Gastrocnemius medialis (tissue), 4 donors: ENCODE data around the gene HPF1.

Experiments used
- CTCF ChIP-seq, 5 experiments: fragments of 450-650 bp in 3 of 5; fragments of 200-600 bp in 2 of 5; sonication (generic) in 2 of 5; IDR thresholded peaks in 4 of 5; conservative IDR thresholded peaks in 1 of 5; 1 replicate in 4 of 5; 2 replicates in 1 of 5; pipeline ENCODE4 v1.5.1; 2016 to 2019; ENCODE audit warnings: antibody characterized with exemption in 5 of 5, mild to moderate bottlenecking in 3 of 5, moderate library complexity in 3 of 5
- POLR2A ChIP-seq, 2 donors: fragments of 450-650 bp; IDR thresholded peaks; one replicate each; pipeline ENCODE4 v1.6.1; 2017; ENCODE audit warnings: antibody characterized with exemption in 2 of 2, mild to moderate bottlenecking in 2 of 2, moderate library complexity in 2 of 2

- no peak for TF ChIP-seq CTCF (IDR thresholded peaks at IDR 0.05 in 4 of 5, conservative IDR thresholded peaks at IDR 0.05 in 1 of 5)
- no peak for TF ChIP-seq POLR2A (IDR thresholded peaks at IDR 0.05)
These were observed 27.2 kb downstream of the HPF1 start for GRCh38 chr4:169730564-169730963.
